ENCODE results near the gene ARHGEF19.
"Not testable (repeated sequence)": the region's sequence is repeated elsewhere in the genome, so short reads cannot be mapped to it uniquely, and the experiment has no call there.

Gene ARHGEF19

DNA sequence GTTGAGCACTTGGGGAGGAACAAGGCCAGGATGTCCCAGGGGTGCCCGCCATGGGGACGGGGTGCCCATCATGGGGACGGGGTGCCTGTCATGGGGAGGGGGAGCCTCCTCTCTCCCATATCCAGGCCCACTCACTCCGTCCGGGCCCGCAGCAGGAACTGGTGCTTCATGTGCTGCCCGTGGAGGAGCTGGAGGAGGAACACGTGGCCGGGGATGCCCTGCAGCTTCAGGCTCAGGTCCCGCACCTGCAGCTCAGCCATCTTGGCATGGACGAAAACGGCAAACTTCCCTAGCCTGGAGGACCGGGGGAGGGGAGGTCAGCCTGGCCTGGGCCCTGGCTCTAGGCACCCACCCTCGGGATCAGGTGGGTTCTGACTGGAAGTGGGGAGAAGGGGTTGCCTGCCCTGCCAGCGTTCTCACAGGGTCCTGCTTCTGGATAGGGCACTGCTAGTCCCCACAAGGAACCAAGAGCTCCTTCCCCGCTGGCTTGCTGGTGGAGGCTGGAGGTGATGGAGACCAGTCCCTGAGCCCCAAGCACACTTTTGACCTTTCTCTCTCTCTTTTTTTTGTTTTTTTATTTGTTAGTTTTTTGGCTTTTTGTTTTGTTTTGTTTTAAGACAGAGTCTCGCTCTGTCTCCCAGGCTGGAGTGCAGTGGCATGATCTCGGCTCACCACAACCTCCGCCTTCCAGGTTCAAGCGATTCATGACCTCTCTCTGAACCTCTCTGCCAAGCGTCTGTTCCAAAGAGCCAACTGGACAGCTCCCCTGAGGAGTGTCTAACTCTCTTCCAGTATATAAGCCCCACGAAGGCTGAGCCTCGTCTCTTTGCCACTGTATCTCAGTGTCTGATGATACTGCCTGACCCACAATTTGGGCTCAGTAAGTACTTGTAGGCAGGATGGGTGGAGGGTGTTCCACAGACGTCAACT lies 9.9 kb downstream of the ARHGEF19 start:
- DNase-seq = no peak

DNA sequence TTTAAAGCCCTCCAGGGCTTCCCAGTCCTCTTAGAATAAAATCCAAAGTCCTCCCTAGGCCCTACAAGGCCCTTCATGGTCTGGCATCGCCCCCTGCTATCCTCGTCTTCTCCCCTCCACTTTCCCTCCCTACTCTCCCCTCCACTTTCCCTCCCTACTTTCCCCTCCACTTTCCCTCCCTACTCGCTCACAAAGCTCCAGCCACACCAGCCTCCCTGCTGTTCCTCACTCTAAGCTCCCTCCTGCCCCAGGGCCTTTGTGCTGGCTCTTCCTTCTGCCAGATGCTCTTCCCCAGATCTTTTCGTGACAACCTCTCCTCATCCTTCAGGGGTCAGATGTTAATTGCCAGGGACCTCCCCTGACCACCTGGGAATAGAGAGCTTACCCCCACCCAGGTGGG lies 12.8 kb downstream of the ARHGEF19 start:
- DNase-seq = no peak

GRCh38 chr1:16199157-16199501 lies 13.3 kb downstream of the ARHGEF19 start:
- no peak for DNase-seq

DNA sequence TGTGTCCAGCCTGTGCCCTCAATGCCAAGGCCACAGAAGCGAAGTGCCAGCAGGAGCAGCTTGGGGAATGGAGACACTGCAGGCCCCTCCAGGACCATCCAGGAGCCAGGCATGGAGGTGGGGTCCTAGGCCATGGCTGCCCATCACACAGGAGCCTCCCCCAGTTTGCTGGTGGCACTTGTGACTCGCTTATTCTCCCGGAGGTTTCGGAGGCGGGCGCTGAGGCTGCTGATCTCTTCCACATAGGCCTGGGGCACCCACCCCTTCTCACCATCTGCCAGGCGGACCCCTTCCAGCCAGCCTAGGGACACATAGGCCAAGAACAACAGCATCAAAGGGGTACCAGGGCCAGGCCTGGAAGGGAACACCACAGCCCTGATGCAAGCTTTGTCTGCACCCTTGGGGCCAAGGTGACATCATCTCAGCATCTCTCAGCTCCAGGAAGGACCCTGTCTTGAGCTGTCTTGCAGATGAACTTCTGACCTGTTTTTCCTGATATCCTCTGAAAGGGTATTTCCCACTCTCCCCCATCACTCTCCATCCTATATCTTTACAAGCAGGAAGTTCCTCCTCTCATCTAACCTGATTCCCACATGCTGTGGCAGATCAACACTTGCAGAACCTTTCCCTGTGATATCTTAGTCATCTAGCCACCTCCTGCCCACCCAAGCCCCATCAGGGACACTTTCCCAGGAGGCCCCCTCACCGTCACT lies 13.9 kb downstream of the ARHGEF19 start:
- DNase-seq = no peak

- DNase-seq = no peak
Observed at GRCh38 chr1:16196874-16197273, 15.6 kb downstream of the ARHGEF19 start.

GRCh38 chr1:16196139-16196538 lies 16.3 kb downstream of the ARHGEF19 start:
- not testable (repeated sequence) for DNase-seq

DNA sequence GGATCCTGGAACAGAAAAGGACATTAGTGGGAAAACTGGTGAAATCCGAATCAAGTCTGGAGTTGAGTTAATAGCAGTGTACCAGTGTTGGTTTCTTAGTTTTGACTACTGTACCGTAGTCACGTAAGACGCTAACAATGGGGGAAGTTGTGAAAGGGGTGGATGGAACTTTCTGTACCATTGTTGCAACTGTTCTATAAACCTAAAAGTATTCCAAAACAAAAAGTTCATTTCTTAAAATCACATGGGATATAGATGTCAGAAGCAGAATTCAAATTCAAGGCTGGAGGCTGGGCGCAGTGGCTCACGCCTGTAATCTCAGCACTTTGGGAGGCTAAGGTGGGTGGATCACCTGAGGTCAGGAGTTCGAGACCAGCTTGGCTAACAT lies 16.9 kb downstream of the ARHGEF19 start:
- no peak for DNase-seq

GRCh38 chr1:16191916-16192546 lies 20.4 kb downstream of the ARHGEF19 start:
- DNase-seq = no peak

DNA sequence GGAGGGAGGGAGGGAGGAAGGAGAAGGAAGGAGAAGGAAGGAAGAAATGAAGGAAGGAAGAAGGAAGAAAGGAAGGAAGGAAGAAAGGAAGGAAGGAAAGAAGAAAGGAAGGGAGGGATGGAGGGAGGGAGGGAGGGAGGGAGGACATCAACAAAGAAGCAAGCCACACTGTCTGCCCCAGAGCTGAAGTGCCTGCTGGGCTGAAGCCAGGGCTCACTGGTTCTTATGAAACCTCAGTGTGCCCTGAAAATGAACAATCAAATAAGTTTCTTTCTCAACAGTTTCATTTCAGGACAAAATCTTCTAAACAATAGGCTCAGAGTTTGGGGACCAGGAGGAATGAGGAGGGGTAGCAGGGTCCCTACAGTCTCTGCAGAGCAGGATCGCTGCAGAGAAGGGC lies 21.1 kb downstream of the ARHGEF19 start:
- DNase-seq = no peak

DNA sequence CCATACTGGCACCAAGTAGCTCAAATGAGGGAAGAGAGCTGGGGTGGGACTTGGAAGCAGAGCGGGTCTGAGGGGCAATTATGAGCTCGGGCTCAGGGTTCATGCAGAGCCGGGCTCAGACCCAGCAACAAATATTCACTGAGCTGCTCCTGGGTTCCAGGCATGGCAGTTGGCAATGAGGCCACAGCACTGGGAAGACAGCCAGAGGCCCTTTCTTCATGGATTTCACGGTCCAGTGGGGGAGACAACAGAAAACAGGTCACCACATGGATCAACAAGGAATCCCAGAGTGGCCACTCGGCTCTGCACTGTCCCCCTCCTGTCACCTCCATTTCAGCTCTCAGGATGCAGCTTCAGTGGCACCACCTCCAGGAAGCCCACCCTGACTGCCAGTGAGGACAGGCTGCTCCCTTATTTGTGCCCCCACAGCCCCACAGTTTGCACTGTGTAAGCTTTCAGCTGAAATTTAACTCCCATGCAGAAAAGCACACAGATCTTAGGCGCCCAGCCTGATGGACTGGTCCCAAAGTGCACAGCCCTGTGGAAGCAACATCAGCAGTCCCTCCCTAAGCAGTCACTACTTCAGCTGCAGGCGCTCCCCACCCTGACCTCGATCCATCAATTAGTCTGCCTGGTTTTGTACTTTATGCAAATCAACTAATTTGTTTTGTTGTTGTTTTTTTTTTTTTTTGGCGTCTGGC lies 22.4 kb downstream of the ARHGEF19 start:
- DNase-seq = no peak

DNA sequence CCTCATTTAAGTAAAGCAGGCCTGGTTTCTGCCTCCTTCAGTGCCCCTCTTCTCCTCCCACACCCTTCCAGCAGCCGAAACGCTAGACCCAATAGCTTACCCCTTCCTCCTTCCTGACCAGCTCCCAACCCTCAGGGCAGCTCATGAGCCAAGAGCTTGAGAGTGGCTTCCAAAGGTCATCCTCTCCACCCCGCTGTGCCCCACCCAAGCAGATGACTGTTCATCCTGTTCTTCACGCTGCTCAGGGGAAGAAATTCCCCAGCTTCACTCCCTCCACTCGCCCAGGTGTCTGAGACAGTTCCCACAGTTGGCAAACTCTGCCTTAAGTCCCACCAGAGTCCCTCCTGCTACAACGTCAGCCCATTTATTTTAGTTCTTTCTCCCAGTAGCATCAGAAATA lies 23.4 kb downstream of the ARHGEF19 start:
- no peak for DNase-seq

GRCh38 chr1:16187748-16188401 lies 24.6 kb downstream of the ARHGEF19 start:
- DNase-seq = peak; percentile 79

GRCh38 chr1:16186655-16187235 lies 25.7 kb downstream of the ARHGEF19 start:
- no peak for DNase-seq

DNA sequence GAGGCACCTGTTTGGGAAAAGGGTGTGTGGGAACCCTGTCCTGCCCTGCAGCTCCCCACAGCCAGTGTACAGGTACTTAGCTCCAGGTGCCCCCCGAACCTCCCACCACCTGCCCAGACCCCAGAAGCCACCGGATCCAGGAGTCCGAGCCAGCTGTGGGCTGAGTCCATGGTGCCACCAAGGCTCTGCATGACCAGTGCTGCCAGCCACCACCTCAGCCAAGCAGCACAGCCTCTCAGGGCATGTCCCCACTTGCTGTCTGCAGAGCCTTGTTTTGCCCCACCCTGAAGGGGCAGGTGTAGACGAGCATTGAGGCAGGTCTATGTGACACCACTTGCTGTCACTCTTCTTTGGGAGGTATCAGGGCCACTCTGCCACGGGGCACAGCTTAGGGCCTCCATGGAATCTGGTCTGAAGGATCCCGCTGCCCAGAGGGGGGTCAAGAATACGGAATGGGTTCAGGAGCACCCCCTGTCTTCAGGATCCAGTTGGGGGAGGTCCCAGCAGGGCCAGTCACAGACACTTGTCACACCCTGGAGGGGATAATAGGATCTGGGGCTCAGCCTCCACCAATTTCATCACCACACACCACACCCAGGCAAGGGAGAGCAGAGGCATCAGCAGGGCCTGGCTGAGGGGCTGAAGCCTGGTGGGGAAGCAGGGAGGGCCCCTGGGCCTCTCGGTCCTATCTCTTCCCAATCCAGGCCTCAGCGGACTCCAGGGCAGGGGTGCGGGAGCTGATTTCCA lies 27.7 kb downstream of the ARHGEF19 start:
- DNase-seq = no peak

- DNase-seq = no peak
Observed at GRCh38 chr1:16183765-16184556, 28.5 kb downstream of the ARHGEF19 start.

DNA sequence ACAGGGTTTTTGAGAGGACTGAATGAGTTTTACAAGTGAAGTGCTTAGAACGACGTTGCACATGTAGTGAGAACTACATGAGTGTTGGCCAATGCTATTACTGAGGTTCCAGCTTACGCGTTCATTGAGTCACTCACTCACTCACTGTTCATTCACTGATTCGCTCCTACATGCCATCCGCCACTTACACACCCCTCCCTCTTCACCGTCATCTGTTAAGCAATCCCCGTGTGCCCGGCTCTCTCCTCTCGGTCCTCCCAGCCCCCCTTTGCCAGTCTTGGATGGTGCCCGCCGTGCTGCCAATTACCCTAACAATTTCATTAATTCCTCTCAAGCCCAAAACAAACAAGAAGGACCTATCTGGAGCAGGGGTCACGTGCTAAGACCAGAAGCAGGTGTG lies 29.3 kb downstream of the ARHGEF19 start:
- DNase-seq = no peak

DNA sequence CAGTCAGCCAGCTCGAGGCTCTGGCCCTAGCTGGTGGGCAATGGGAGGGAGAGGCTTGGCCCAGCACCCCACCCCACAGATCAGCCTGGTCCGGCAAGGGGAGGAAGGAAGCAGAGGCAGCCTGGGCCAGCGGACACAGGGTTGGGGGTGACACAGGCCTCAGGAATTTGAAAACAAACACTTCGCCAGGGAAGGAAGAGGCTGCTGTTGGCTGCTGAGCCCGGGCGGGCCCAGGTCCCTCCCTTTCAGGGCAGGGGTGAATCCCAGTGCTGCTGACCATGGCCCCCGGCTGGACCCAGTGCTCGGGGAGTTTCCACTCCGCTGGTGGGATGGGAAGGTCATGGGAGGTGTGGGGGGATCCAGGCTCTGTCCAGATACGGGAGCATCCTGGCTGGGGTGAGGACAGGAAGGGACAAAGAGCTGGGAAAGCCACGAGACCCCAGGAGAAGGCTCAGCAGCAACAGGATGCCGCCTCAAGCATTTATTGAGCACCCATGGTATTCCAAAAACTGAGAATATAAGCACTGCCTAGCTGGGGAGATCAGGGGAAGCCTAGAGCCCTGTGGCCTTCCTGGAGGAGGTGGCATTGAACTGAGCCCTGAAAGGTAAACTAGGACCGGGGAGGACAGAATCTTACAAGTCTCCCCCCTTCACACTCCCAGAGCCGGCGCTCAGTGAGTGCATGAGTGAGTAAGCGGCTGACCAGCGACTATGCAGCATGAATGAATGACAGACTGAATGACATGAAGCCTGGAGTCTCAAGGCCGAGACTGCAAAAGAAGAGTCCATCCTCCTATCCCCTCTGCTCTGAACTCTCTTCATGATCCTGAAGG lies 30.3 kb downstream of the ARHGEF19 start:
- no peak for DNase-seq

DNA sequence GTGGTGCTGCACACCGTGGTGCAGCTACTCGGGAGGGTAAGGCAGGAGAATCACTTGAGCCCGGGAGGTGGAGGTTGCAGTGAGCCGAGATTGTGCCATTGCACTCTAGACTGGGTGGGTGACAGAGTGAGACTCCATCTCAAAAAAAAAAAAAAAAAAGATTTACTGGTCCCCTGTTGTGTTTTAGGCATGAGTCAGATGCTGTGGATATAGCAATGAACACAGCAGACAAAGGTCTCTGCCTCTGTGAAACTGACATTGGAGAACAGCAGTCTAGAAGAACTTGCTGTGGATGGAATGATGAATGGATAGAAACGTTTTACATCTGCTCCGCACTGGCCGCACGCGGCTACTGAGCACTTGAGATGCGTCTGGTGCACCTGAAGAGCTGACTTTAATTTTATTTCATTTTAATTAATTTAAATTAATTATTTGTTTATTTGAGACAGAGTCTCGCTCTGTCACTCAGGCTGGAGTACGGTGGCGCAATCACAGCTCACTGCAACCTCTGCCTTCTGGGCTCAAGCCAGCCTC lies 32.1 kb downstream of the ARHGEF19 start:
- DNase-seq = no peak

All from activated CD4-positive, alpha-beta T cell treated with anti-CD3 and anti-CD28 coated beads, Interleukin-2, amount 50 U/mL, for 1 hour (primary cell).